Tongue (tissue), 2 donors: ENCODE results near the gene KIAA0753. TPM values are rescaled to one million over a fixed set of nuclear protein-coding genes. Genes with fewer than 3 reads are reported as not detected.
"Not testable (repeated sequence)": the region's sequence is repeated elsewhere in the genome, so short reads cannot be mapped to it uniquely, and the experiment has no call there.

ENCODE experiments used
- DNase-seq: peaks from one replicate; pipeline ENCODE4 v3.0.0-alpha.2; 2015
- total RNA-seq: library from RNA; depleted of rRNA; stranded (reverse); fragments of >200 nt; gene quantifications from one replicate; pipeline ENCODE4 v1.2.3, GENCODE V29; 2014

The KIAA0753 gene
- total RNA-seq, 1 donor from 2014 or later: 16.8 TPM

DNA sequence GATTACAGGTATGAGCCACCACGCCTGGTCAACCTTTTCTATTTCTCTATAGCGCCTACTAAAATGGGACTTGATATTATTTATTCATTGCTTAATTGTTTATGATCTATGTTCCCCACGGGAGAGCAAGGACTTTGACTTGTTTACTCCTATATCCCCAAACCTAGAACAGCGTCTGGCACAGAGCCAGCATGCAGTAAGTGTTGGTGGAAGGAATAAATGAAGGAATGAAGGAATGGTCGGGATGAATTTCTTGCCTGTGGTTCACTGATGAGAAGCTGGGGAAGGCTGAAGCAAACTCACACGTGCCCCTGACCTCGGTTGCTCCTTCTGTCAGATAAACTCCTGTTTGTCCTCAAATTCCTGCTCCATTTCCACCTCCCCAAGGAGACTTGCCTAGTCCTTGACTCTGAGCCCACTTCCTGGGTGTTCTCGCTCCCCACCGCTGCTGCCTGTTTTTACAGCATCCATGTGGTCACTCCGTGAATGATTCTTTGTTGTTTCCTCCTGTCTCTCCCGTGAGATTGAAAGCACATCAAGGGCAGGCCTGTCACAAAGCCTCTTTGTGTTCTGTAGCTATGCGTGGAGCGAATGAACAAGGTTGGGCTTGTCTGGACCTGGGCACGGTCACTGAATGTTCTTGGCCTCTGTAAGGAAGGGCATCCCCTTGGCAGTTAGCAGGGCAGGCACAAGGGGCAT, 28.4 kb upstream of the KIAA0753 start:
- no peak for DNase-seq

DNA sequence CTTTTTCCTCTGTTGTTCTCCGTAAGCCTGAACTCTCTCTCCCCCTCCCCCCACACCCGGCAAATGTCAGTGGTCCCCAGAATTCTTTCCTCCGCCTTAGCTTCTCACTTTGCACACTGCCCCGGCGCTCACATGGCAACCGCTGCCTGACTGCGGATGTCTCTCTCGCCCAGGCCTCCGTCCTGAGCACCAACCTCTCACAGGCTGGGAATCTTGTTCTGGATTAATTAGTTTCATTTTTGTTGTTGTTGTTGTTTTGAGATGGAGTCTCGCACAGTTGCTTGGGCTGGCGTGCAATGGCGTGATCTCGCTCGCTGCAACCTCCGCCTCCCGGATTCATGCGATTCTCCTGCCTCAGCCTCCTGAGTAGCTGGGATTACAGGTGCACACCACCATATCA, 27.7 kb upstream of the KIAA0753 start:
- DNase-seq: no peak

DNA sequence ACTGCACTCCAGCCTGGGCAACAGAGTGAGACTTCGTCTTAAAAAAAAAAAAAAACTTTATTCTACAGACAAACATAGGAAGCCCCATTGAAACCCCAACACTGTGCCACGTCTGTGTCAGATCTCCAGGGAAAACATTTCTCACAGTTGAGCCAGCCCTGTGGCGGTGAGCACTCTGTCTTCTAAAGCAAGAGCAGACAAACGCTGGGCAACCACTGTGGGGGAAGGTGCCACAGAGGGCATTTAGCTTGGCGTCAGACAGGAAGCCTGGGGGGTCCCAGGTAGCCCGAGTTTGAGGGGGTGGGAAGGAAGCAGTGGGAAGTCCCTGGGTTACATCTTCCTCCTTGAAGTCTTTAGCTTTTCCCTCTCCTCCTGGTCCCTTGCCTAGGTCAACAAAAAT, 27.0 kb upstream of the KIAA0753 start:
- no peak for DNase-seq

DNA sequence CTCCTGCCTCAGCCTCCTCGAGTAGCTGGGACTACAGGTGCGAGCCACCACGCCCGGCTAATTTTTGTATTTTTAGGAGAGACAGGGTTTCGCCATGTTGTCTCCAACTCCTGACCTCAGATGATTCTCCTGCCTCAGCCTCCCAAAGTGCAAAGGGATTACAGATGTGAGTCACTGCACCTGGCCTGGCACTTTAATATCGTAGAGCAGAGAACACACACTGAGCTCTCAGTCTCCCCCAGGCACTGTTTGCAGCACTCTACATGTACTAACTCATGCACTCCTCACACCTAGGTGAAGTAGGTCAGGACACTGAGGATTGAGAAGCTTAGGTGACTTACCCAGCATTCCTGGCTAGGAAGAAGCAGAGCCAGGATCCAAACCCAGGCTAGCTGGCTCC, 26.0 kb upstream of the KIAA0753 start:
- no peak for DNase-seq

DNA sequence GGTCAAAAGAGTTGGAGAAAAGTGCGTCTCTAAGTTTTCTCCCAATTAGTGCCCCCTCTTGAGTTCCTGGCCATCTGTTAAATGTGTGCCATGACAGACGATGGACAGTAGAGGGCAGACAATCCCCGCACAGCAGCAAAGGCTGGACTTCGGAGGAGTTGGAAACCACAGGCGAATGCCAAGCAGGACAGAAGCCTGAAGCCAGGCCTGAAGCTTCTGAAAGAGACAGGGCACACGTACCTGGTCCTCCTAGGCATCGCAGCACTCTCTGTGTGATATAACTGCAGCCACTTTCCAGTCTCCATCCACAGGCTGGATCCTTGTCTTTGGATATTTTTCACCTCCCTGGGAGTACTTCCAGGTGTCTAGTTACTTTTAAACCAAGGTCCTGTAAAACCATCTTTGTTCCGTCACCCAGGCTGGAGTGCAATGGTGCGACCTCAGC, 25.6 kb upstream of the KIAA0753 start:
- peak; percentile 91 for DNase-seq

DNA sequence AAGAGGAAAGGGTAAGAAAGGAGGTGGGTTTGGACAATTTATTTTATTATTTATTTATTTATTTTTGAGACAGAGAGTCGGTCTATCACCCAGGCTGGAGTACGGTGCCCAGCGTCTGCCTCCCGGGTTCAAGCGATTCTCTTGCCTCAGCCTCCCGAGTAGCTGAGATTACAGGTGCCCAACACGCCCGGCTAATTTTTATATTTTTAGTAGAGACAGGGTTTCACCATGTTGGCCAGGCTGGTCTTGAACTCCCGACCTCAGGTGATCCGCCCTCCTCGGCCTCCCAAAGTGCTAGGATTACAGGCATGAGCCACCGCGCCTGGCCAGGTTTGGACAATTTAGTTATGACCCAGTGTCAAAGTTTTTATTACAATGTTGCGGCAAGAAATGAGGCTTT, 22.7 kb upstream of the KIAA0753 start:
- DNase-seq: not testable (repeated sequence)

DNA sequence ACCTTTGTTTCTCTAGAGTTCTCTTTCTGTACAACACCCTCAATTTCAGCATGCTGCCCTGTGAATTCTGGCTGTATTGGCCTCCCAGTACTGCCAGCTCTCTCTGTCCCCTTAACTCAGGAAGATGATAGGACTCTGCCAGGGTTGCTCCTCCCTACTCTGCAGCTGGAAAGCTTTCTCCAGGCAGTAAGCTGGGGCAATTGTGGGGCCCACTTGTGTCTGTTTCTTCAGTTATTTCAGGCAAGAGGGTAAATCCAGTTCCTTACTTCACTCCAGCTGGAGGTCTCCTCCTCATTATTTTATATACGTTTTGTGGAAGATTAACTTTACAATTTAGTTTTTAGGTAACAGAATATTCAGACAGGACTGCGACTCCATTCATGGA, 20.9 kb upstream of the KIAA0753 start:
- no peak for DNase-seq

DNA sequence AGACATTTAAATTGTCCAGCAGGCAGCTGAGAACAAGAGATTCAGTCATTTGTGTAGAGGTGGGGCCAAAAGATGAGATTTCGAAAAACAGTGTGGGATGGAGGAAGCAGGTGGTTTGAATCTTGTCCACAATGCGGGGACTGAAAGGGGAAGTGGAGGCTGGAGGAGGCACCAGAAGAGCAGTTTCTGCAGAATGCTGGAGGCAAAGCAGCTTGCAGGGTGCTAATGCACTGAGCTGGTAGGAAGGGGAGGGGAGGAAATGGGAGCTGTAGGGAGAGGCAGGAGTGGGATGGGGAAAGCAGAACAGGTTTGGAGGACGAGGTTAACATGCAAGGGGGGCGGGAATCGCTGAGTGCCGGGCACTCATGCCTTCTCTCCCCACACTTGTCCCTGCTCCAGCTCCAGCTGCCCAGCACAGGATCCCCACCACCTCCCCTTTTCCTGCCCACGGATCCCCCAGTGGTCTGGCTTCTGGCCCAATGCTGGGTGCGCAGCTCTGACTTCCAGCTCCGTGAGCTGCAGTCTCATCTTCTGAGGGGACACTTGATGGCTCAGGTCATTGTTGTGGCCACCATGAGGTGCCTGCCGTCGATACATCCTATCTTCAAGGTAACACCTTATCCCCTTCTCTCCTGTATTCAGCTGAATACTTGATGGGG, 20.4 kb upstream of the KIAA0753 start:
- no peak for DNase-seq

DNA sequence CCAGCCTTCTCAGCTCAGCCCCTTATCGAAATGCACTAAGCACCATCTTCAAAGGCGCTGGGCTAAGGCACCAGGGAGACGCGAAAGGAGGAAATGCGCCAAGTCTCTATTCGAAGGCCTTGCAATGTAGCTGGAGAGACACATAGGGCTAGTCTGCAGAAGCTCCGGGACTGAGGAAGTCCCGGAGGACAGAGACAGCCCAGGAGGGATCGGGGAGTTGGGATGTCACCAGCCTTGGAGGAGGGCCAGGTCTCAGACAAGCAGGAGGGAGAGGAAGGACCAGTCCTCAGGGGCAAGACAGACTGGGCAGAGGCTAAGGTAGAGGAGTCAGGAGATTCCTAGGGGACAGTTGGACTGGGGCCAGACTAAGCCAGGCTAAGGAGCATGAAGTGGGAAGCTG, 19.6 kb upstream of the KIAA0753 start:
- DNase-seq: no peak

DNA sequence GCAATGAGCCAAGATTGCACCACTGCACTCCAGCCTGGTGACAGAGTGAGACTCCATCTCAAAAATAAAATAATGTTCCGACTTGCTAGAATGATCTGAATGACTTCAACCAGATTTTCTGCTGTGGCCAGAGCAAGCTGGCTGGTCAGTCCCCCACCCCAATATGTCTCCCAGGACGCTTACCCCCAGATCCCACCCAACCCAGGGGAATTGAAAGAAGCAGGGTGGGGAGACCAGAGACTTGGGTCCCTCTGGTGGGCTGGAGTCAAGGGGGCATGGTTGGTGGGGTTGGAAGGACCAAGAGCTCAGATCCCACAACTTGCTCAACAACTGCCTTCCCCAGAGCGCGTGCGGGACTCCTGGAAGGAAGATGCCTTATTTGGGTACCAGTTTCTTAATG, 17.9 kb upstream of the KIAA0753 start:
- not testable (repeated sequence) for DNase-seq

DNA sequence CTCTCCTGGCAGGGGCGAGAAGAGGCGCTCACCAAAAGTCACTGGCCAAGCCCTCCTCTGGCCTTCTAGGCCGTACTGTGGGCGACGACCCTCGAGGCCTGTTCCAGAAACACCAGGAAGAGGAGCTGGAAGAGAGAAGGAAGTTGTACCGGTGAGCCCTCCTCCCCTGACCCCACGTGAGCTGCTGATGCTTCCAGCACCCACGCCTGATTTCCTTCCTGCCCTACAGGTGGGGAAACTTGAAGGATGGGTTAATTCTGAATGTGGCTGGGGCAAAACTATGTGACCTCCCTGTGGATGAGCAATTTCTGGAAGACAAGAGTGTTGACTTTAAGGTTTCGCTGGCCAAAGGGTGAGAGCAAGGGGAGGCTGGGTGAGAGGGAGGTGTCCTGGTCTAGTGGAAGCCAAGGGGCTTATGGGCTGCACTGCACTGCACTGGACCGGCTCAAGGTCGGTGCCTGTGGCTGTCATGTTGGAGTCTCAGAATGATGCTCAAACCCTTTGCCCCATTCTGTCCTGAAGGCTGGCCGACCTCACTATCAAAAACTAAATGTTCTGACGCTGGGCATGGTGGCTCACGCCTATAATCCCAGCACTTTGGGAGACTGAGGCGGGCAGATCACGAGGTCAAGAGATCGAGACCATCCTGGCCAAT, 17.2 kb upstream of the KIAA0753 start:
- no peak for DNase-seq

DNA sequence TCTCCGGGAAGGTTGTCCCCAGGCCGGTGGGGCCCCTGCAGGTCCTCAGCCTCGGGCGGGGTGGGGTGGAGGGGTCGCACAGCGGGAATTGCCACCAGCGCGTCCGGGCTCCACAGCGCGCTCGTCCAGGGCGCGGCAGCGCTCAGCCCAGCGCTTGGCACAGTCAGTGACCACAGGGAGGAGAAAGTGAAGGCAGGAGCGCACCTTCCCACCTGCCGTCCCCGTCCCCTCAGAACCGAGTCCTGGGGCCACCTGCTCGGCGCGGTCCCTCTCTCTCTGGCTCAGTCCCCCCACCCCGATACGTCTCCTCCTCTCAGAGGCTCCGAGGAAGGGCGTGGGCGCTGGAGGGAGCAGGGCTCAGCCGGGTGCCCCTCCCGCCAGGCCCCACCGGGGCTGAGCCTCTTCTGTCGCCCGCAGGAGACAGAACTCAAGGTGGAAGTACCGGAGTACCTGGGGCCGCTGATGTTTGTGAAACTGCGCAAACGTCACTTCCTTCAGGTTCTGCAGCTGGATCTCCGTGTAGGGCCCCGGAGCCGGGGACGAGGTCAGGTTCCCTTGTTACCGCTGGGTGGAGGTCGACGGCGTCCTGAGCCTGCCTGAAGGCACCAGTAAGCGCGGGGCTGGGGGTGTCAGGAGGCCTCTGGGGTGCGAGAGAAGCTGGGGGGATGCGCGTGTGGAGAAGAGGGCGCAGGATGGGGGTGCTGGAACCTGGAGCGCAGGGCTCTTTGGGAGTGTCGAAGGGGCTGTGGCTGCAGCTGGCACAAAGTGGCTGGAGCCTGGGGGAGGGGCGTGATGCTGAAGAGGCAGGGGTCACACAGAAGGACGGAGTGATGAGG, 16.5 kb upstream of the KIAA0753 start:
- not testable (repeated sequence) for DNase-seq

DNA sequence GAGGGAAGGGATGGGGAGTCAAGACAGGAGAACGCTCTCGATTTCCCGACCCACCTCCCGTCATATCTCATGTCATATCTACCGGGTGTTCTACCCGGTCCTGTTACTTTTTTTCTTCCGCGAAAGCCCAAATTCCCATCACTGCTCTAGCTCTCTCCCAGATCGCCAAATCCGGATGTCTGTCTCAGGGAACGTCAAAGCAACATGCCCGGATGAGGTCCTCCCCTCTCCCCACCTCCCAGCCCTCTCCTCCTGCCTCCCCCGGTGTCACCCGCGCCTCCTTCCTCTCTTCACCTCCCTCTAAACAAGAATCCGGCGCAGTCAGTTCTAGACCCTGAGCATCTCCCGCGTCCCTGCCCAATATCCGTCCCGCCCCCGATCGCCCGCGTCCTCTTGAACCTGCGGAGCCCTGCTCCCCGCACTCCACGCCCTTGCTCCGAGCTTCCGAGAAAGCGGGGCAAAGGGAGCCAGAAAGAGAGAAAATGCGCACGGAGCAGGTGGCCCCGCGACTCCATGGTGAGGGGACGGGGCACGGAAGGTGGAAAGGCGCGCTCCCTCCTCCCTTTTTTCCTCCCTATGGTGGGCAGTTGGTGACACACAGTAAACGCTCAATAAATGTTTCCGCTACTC, 15.3 kb upstream of the KIAA0753 start:
- not testable (repeated sequence) for DNase-seq

DNA sequence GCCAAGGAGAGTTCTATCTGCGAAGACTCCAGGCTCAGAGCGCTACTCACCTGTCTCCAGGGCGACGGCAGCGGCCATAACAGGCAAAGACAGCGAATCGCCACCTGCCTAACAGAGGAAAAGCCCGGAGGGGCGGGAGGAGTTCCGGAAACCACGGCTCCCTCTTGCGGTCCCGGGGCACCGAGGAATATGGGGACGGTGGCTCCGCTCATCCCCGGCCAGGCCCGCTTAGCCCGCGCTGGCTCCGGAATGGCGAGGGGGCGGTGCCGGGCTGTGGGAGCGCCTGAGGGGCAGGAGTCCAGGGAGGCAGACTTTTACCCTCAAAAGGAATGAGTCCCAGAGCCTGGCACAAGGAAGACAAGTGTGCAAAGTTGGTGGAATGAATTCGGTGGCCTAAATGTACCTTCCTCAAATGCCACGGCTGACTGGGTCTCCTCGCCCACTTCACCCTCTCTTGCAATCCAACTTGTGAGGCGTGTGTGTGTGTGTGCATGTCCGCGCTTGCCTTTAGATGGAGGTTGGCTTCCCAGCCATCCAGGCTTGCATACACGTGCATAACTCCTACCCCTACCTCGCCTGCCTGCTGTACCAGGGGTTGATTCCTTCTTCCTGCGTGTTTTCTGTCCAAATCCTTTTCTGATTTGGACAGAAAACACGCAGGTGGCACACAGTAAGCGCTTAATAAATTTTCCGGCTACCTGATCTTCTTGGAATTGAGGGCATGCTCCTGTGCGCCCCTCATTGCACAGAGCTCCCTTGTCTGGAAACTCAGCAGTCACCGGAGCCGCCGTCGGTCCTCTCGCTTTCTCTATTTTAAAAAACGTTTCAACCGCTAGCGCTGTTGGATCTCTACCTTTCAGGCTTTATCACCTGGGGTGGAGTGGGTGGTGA, 14.6 kb upstream of the KIAA0753 start:
- DNase-seq: peak; percentile 59

DNA sequence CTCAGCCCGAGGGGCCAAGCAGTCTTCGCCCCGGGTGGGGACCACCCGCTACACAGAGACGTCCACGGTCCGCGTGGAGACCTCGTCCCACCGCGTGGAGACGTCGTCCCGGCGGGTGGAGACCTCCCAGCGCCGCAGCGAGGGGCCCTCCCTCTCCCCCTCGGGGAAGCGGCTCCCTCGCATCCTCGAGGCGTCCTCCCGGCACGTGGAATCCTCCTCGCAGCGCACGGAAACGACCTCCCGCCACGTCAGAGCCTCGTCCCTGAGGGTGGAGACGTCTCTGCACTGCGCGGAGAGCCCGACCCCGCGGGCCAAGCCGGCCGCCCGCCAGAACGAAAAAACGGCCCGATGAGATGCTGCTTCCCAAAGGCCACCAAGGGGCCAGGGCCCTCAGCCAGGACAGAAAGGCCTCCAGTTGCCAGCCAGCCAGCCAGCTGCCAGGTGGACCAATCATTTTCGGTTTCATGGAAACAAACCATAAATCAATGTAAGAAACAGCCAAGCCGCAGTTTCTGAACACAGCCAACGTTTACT, 11.5 kb upstream of the KIAA0753 start:
- peak; percentile 61 for DNase-seq

DNA sequence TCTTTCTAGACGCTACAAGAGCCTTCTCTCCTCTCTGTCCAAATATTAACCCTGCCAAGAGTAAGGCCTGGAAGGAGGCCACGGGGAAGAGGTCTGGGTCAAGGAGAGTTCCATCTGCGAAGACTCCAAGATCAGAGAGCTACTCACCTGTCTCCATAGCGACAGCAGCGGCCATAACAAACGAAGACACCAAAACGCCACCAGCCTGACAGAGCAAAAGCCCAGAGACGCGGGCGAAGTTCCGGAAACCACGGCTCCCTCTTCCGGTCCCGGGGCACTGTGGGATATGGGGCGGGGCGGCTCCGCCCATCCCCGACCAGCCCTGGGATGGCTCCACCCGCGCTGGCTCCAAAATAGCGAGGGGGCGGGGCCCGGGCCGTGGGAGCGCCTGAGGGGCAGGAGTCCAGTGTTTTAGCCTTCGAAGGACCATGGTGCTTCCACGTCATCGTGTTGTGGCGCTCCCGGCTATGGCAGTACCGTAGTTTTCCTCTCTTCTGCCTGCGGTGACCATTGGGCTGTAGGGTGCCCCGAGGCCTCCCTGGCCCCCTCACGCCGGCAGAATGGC, 10.9 kb upstream of the KIAA0753 start, which contains the start of the genes C17orf100 and MED31:
Gene C17orf100, plus strand, starts transcription at position 409 of the 565 bp plus-strand sequence. Its CDS starts 152 bp downstream, at position 561.
Gene MED31, minus strand, starts transcription at position 252 of the 565 bp plus-strand sequence. Its CDS starts 77 bp downstream, at position 175.
- peak; percentile 96 for DNase-seq

DNA sequence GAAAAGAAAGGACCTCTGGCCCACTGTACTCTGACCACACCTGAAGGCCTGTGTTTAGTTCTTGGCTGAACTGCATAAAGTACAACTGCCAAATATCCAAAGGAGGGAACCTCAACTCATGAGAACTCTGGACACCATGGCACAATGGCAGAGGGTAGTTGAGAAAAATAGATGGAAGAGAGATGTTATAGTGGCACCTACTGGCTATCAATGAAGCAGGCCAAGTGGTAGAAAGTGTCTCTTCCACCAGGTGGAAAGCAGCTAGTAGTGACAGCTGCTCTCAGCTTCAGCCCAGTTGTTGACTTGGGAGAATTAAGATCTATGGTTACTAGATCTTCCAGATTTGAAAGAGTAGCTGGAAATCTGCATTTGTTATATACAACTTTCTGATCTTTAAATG, 7.7 kb upstream of the KIAA0753 start:
- no peak for DNase-seq

DNA sequence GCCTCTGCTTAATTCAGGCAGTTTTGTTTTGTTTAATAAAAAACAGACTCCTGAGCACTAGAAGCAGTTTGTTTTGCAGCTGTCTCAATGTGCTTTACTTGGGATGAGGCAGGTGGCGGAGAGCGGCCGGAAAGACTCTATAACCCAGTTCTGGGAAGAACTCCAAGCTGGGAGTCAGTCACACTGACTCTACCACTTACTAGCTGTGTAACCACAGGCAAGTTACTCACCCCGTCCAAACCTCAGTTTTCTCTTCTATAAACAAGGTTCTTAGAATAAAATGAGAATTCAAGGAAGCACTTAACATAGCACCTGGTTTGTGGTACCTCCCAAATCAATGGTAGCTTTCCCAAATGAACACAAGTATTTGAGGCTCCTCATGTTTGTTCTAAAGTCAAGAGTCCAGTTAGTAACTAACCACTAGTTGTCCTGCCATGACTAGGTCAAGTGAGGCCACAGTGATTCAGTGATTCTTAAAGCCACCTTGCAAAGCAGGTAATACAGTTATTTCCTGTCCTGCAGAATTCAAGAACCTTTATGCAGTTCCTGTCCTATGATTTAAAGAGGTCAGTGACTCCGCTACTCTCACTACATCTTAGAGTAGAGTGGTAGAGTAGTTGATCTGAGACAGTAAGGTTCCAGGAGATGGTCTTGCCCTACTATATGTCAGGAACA, 3.1 kb upstream of the KIAA0753 start:
- peak; percentile 32 for DNase-seq

DNA sequence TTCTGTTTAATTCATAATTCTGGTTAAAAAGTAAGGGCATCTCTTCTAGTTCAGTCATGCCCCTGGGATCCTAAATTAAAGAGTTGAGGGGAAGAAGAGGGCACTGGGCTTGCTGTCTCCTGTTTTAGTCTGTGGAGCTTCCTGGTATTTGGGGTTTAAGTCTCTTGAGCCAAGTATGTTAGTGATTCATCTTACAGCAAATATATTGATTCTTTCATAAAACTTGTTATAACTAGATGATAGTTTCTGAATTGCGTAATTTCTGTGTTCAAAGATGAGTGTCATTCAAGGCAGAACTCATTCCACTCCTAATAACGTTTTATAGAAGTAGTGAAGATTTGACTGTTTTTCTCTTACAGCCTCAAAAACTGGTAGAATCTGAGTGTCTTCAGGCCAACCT, 2.1 kb upstream of the KIAA0753 start:
- DNase-seq: no peak
